SIG-M5 (cell line): ENCODE data around the gene ELK4.

Source experiments
- DNase-seq: peaks from one replicate; lab custom pipeline; 2025; lab: John Stamatoyannopoulos, UW

The ELK4 gene

GRCh38 chr1:205563927-205564441 lies 67.8 kb downstream of the ELK4 start:
- DNase-seq, result no peak

GRCh38 chr1:205561501-205562203 lies 70.2 kb downstream of the ELK4 start:
- no peak for DNase-seq
